GM12873 (cell line): Measurements from ENCODE around the gene MYO1B.

Experiments used
- CTCF ChIP-seq: IDR thresholded peaks from 2 replicates; pipeline ENCODE4 v1.5.1; 2012; ENCODE audit warnings: low read depth, mild to moderate bottlenecking, moderate library complexity, low read length, control low read depth; ENCODE audit not compliant: insufficient read depth; ENCODE audit errors: missing control alignments

Gene MYO1B

GRCh38 chr2:191226196-191226595, 19.0 kb upstream of the MYO1B start:
- TF ChIP-seq CTCF, result no peak

- no peak for TF ChIP-seq CTCF
These were observed 16.9 kb upstream of the MYO1B start for GRCh38 chr2:191228333-191228732.

GRCh38 chr2:191228861-191229260, 16.3 kb upstream of the MYO1B start:
- no peak for TF ChIP-seq CTCF

GRCh38 chr2:191230174-191230573, 15.0 kb upstream of the MYO1B start:
- TF ChIP-seq CTCF, result no peak

- no peak for TF ChIP-seq CTCF
These were observed 13.2 kb upstream of the MYO1B start for GRCh38 chr2:191231995-191232394.

GRCh38 chr2:191233533-191233932, 11.7 kb upstream of the MYO1B start:
- no peak for TF ChIP-seq CTCF

GRCh38 chr2:191234376-191234775, 10.8 kb upstream of the MYO1B start:
- no peak for TF ChIP-seq CTCF
